RWPE2 (cell line): ENCODE data around the gene FBXL17.

ENCODE experiments used
- ATAC-seq: fragments of 200-7000 bp; cut with Tn5 transposase; 3 replicates; pipeline ENCODE4 v1.9.1; 2021; ENCODE audit warnings: low read depth
- DNase-seq: peaks from one replicate; pipeline ENCODE4 v3.0.0-alpha.2; 2020; ENCODE audit warnings: low spot score
- H3K27ac ChIP-seq: fragments of 450-650 bp; 2 replicates; pipeline ENCODE4 v1.5.1; 2017; ENCODE audit warnings: mild to moderate bottlenecking; ENCODE audit not compliant: poor library complexity, severe bottlenecking
- H3K27me3 ChIP-seq: fragments of 250-450 bp; sonication (Bioruptor Pico); 2 replicates; pipeline ENCODE4 v1.5.1; 2021; ENCODE audit warnings: mild to moderate bottlenecking, moderate library complexity; ENCODE audit not compliant: insufficient read depth, poor library complexity, severe bottlenecking
- H3K36me3 ChIP-seq: fragments of 250-450 bp; sonication (Bioruptor Pico); 2 replicates; pipeline ENCODE4 v1.5.1; 2020; ENCODE audit warnings: low read depth, mild to moderate bottlenecking, moderate library complexity
- H3K4me1 ChIP-seq: fragments of 250-450 bp; sonication (Bioruptor Pico); 2 replicates; pipeline ENCODE4 v1.5.1; 2021; ENCODE audit warnings: mild to moderate bottlenecking, moderate library complexity; ENCODE audit not compliant: insufficient read depth, poor library complexity, severe bottlenecking
- H3K4me3 ChIP-seq: fragments of 250-450 bp; sonication (Bioruptor Pico); 2 replicates; pipeline ENCODE4 v1.5.1; 2021; ENCODE audit warnings: mild to moderate bottlenecking, moderate library complexity; ENCODE audit not compliant: severe bottlenecking
- H3K9me3 ChIP-seq: fragments of 250-450 bp; sonication (Bioruptor Pico); 2 replicates; pipeline ENCODE4 v1.5.1; 2021; ENCODE audit warnings: mild to moderate bottlenecking, moderate library complexity; ENCODE audit not compliant: severe bottlenecking
- TF ChIP-seq, protein P1 (sequence below): fragments of 450-650 bp; IDR thresholded peaks from one replicate; pipeline ENCODE4 v1.5.1; 2017; ENCODE audit warnings: mild to moderate bottlenecking, moderate library complexity; ENCODE audit not compliant: poor library complexity, severe bottlenecking

FBXL17 gene

DNA sequence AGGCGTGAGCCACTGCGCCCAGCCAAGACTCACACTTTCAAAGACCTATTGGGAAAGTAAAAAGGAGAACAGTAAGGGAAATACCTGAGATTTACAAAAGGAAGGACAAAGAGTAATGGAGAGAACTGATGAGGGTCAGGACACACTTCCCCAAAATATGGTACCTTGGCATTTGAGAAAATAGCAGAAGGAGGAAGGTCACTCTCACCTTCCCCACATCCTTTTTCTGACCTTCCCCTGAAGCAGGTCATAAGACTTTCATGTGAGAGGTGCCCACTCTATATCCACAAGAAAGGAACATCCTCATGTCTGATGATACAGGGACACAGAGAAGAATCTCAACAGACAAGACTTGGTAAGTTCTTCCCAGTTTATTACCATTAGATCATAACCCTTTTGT is 272.8 kb downstream of the FBXL17 start:
- TF ChIP-seq, protein P1, sequence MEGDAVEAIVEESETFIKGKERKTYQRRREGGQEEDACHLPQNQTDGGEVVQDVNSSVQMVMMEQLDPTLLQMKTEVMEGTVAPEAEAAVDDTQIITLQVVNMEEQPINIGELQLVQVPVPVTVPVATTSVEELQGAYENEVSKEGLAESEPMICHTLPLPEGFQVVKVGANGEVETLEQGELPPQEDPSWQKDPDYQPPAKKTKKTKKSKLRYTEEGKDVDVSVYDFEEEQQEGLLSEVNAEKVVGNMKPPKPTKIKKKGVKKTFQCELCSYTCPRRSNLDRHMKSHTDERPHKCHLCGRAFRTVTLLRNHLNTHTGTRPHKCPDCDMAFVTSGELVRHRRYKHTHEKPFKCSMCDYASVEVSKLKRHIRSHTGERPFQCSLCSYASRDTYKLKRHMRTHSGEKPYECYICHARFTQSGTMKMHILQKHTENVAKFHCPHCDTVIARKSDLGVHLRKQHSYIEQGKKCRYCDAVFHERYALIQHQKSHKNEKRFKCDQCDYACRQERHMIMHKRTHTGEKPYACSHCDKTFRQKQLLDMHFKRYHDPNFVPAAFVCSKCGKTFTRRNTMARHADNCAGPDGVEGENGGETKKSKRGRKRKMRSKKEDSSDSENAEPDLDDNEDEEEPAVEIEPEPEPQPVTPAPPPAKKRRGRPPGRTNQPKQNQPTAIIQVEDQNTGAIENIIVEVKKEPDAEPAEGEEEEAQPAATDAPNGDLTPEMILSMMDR: no peak
- no peaks in the 10 kb centered on the region for H3K36me3 ChIP-seq
- no peak overlapping the region for H3K4me3 ChIP-seq
- H3K27me3 ChIP-seq: no peaks in the 10 kb centered on the region
- no peak for ATAC-seq
- H3K9me3 ChIP-seq: no peaks in the 10 kb centered on the region
- no peak for DNase-seq
- H3K27ac ChIP-seq: no peak overlapping the region
- H3K4me1 ChIP-seq: no peaks in the 10 kb centered on the region

DNA sequence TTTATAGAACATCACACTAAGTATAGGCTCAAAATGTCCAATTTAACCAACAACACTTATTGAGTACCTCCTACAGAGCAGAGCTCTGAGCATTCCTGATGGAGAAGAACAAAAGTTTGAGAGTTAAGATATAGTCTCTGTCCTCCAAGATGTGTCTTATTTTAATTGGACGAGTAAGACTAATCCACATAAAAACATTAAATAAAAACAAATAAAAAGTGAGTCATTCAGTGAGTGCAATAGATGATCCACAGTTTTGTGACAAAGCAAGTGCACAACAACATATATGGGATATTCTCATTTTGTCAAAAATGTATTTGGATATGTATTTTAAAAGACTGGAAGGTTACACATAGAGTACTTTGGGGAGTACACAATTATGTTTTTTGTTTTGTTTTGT is 277.4 kb downstream of the FBXL17 start:
- Histone ChIP-seq H3K4me1 (no peaks in the 10 kb centered on the region), H3K4me3 (no peak overlapping the region), H3K27ac (no peak overlapping the region), H3K36me3 (no peaks in the 10 kb centered on the region), H3K9me3 (no peaks in the 10 kb centered on the region), H3K27me3 (no peaks in the 10 kb centered on the region)
- no peak for DNase-seq
- TF ChIP-seq, protein P1: no peak
- no peak for ATAC-seq

DNA sequence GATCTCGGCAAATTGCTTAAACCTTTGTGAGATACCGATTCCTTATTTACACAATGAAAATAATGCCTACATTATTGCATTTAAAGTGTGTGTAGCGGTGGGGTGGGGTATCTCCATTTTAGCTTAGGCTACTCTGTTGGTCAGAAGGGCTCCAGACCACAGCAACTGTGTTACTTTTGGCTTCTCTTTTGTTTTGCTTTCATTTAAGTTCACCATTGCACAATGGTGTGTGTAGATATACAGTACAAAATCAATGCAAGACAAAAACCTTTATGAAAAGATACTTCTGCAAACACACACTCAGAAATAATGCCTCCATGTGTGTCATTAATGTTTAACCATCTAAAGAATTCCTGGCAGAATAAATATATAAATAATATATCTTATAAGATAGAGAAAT is 279.4 kb downstream of the FBXL17 start:
- no peak overlapping the region for H3K4me3 ChIP-seq
- no peak for DNase-seq
- TF ChIP-seq, protein P1: no peak
- H3K36me3 ChIP-seq: no peaks in the 10 kb centered on the region
- no peaks in the 10 kb centered on the region for H3K27me3 ChIP-seq
- no peaks in the 10 kb centered on the region for H3K4me1 ChIP-seq
- no peaks in the 10 kb centered on the region for H3K9me3 ChIP-seq
- no peak for ATAC-seq
- no peak overlapping the region for H3K27ac ChIP-seq

DNA sequence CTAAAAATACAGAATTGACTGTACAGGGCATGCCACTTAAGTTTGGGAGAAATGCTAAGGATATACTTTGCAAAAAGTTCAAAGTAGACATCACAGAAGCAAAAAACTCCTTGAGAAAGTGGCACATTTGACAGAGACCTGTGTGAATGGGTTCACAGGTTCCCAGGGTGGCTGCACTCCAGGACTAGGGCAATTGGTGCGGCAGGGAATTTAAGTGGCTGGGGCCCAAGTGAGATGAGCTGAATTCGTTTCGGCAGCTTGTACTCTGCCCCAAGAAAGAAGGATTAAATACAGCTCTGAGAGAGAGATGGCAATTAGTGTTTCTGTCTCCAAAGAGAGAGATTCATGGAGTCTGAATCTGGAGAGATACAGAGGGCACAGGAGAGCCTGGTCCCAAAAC is 280.1 kb downstream of the FBXL17 start:
- Histone ChIP-seq H3K27me3 (no peaks in the 10 kb centered on the region), H3K4me3 (no peak overlapping the region), H3K9me3 (no peaks in the 10 kb centered on the region), H3K4me1 (no peaks in the 10 kb centered on the region), H3K36me3 (no peaks in the 10 kb centered on the region), H3K27ac (no peak overlapping the region)
- TF ChIP-seq, protein P1: no peak
- DNase-seq (no peak), ATAC-seq (no peak)

DNA sequence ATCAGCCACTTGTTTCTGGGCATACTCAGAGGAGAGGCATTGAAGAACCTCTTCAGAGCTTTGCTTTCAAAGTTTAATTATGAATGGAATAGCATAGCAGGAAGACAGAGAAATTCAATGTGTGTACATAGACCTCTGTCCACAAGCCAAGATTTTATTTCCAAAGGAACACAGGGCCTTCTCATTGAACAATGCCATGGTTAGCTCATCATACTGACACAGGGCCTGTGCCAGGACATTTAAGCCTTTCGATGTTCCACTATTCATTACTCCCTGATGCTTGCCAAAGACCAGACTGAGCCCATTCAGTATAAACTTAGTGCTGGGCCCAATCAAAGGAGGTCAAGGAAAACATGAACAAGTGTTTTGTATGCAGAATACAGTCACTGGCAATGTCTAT is 280.8 kb downstream of the FBXL17 start:
- Histone ChIP-seq H3K27me3 (no peaks in the 10 kb centered on the region), H3K9me3 (no peaks in the 10 kb centered on the region), H3K4me1 (no peaks in the 10 kb centered on the region), H3K36me3 (no peaks in the 10 kb centered on the region), H3K27ac (no peak overlapping the region), H3K4me3 (no peak overlapping the region)
- DNase-seq: no peak
- TF ChIP-seq, protein P1: no peak
- ATAC-seq: no peak
